Activated CD8-positive, alpha-beta T cell treated with anti-CD3 and anti-CD28 coated beads for 36 hours (primary cell): ENCODE measurements around the gene TUBB2B. TPM values are rescaled to one million over a fixed set of nuclear protein-coding genes. Genes with fewer than 3 reads are reported as not detected.

Experiments
- ATAC-seq: fragments of 200-7000 bp; cut with Tn5 transposase; one replicate; pipeline ENCODE4 v1.10.0; 2021; ENCODE audit warnings: mild to moderate bottlenecking, moderate library complexity
- CTCF ChIA-PET: fragments of 350-600 bp; sonication (Branson Sonifier 250); formaldehyde crosslinking; loops from one replicate; lab custom pipeline; 2021; ENCODE audit warnings: antibody characterized with exemption; lab: Charles Lee
- POLR2A ChIA-PET: fragments of 350-600 bp; sonication (Branson Sonifier 250); formaldehyde crosslinking; loops from one replicate; lab custom pipeline; 2021; ENCODE audit warnings: antibody characterized with exemption; lab: Charles Lee
- DNase-seq: peaks from one replicate; pipeline ENCODE4 v3.0.0-alpha.2; 2020
- H3K27ac Mint-ChIP-seq: one replicate; pipeline ENCODE4 v1.8.0; 2021; ENCODE audit warnings: mild to moderate bottlenecking, mixed read lengths
- H3K27me3 Mint-ChIP-seq: one replicate; pipeline ENCODE4 v1.8.0; 2021; ENCODE audit warnings: mixed read lengths
- H3K36me3 Mint-ChIP-seq: one replicate; pipeline ENCODE4 v1.8.0; 2021; ENCODE audit warnings: low read depth, mixed read lengths
- H3K4me1 Mint-ChIP-seq: one replicate; pipeline ENCODE4 v1.8.0; 2021; ENCODE audit warnings: low read depth, mixed read lengths
- H3K4me3 Mint-ChIP-seq: one replicate; pipeline ENCODE4 v1.8.0; 2021; ENCODE audit warnings: mild to moderate bottlenecking, moderate library complexity, mixed read lengths
- H3K9me3 Mint-ChIP-seq: one replicate; pipeline ENCODE4 v1.8.0; 2021; ENCODE audit warnings: mixed read lengths
- CTCF ChIP-seq: fragments of 200-600 bp; IDR thresholded peaks from one replicate; pipeline ENCODE4 v1.8.0; 2022; ENCODE audit warnings: antibody characterized with exemption, mild to moderate bottlenecking
- intact Hi-C: fragments of 100-400 bp; cut with micrococcal nuclease; formaldehyde crosslinking; loops from one replicate; pipeline ENCODE4 v1.10.0; 2022
- total RNA-seq, 2 experiments: library from RNA; stranded (reverse); gene quantifications; one replicate each; pipeline ENCODE4 v1.2.3, GENCODE V29; 2021

TUBB2B gene
- total RNA-seq, 2 experiments from 2014 or later = 0.41 to 0.67 TPM

- Mint-ChIP-seq H3K36me3 (no peaks in the 10 kb centered on the region), H3K27ac (no peak overlapping the region), H3K9me3 (peaks cover 3% of the 10 kb centered on the region), H3K27me3 (peaks cover 23% of the 10 kb centered on the region), H3K4me1 (peaks cover 22% of the 10 kb centered on the region), H3K4me3 (no peak overlapping the region)
- TF ChIP-seq CTCF = no peak
- ChIA-PET POLR2A (no interaction called here), CTCF (no interaction called here)
- DNase-seq = peak; percentile 9
- intact Hi-C loops = loop anchor here (10.0 kb wide), 1 partner anchor 81 kb away; no protein-coding TSS in a partner anchor
- ATAC-seq = no peak
These were observed 21.5 kb downstream of the TUBB2B start for GRCh38 chr6:3205913-3206312.

GRCh38 chr6:3204921-3205320 lies 22.5 kb downstream of the TUBB2B start:
- Mint-ChIP-seq H3K9me3 (peaks cover 3% of the 10 kb centered on the region), H3K4me1 (peaks cover 20% of the 10 kb centered on the region), H3K36me3 (no peaks in the 10 kb centered on the region), H3K4me3 (no peak overlapping the region), H3K27me3 (peaks cover 26% of the 10 kb centered on the region), H3K27ac (no peak overlapping the region)
- ChIA-PET CTCF (no interaction called here), POLR2A (no interaction called here)
- no peak for TF ChIP-seq CTCF
- ATAC-seq = no peak
- DNase-seq = no peak
- intact Hi-C loops = loop anchor here (10.0 kb wide), 1 partner anchor 80 kb away; no protein-coding TSS in a partner anchor

- Mint-ChIP-seq H3K36me3 (no peaks in the 10 kb centered on the region), H3K4me1 (peaks cover 2% of the 10 kb centered on the region), H3K9me3 (peaks cover 4% of the 10 kb centered on the region), H3K4me3 (no peak overlapping the region), H3K27ac (no peak overlapping the region), H3K27me3 (peaks cover 23% of the 10 kb centered on the region)
- intact Hi-C loops = loop anchor here (10.0 kb wide), 1 partner anchor 78 kb away; no protein-coding TSS in a partner anchor
- DNase-seq (no peak), ATAC-seq (no peak)
- CTCF ChIA-PET = interaction anchor here (0.8 to 1.2 kb wide), 3 partner anchors 10 to 48 kb away, joined by 3 to 4 read pairs (median 3); no protein-coding TSS in a partner anchor
- POLR2A ChIA-PET = no interaction called here
- TF ChIP-seq CTCF = no peak
These were observed 24.3 kb downstream of the TUBB2B start for GRCh38 chr6:3202999-3203696.

GRCh38 chr6:3201388-3201787 lies 26.1 kb downstream of the TUBB2B start:
- CTCF ChIA-PET = no interaction called here
- no peaks in the 10 kb centered on the region for H3K36me3 Mint-ChIP-seq
- H3K27me3 Mint-ChIP-seq = peaks cover 17% of the 10 kb centered on the region
- ATAC-seq (no peak), DNase-seq (no peak)
- POLR2A ChIA-PET = no interaction called here
- TF ChIP-seq CTCF = no peak
- peaks cover 4% of the 10 kb centered on the region for H3K9me3 Mint-ChIP-seq
- H3K4me1 Mint-ChIP-seq = no peaks in the 10 kb centered on the region
- no peak overlapping the region for H3K27ac Mint-ChIP-seq
- no peak overlapping the region for H3K4me3 Mint-ChIP-seq
- intact Hi-C loops = loop anchor here (10.0 kb wide), 1 partner anchor 77 kb away; no protein-coding TSS in a partner anchor

GRCh38 chr6:3200682-3201081 lies 26.8 kb downstream of the TUBB2B start:
- ChIA-PET POLR2A (no interaction called here), CTCF (no interaction called here)
- intact Hi-C loops = loop anchor here (10.0 kb wide), 1 partner anchor 76 kb away; no protein-coding TSS in a partner anchor

More at GRCh38 chr6:3200682-3201081, 26.8 kb downstream of the TUBB2B start:
- DNase-seq (no peak), ATAC-seq (no peak)
- H3K36me3 Mint-ChIP-seq = no peaks in the 10 kb centered on the region
- H3K27ac Mint-ChIP-seq = no peak overlapping the region
- no peak overlapping the region for H3K4me3 Mint-ChIP-seq
- H3K4me1 Mint-ChIP-seq = no peaks in the 10 kb centered on the region
- no peak for TF ChIP-seq CTCF
- peaks cover 4% of the 10 kb centered on the region for H3K9me3 Mint-ChIP-seq
- H3K27me3 Mint-ChIP-seq = peaks cover 14% of the 10 kb centered on the region
